K562 (cell line): ENCODE results near the gene KDM4C. TPM values are rescaled to one million over a fixed set of nuclear protein-coding genes. Genes with fewer than 3 reads are reported as not detected.

Source experiments
- ARID2 ChIP-seq: fragments of 450-650 bp; IDR thresholded peaks from 2 replicates; pipeline ENCODE4 v1.6.1; 2017; ENCODE audit warnings: antibody characterized with exemption, mild to moderate bottlenecking
- BMI1 ChIP-seq: fragments of 150-350 bp; IDR thresholded peaks from 2 replicates; pipeline ENCODE4 v1.6.1; 2014; ENCODE audit warnings: low read length
- ETS1 ChIP-seq: conservative IDR thresholded peaks from 2 replicates; pipeline ENCODE4 v1.6.1; 2011; ENCODE audit warnings: low read depth, mild to moderate bottlenecking, low read length; ENCODE audit not compliant: control insufficient read depth
- FOSL1 ChIP-seq: fragments of 200-800 bp; sonication (Bioruptor generic); conservative IDR thresholded peaks from 2 replicates; pipeline ENCODE4 v1.6.1; 2016; ENCODE audit warnings: missing genetic modification characterization, missing compliant biosample characterization
- HNRNPLL ChIP-seq: fragments of 200-400 bp; formaldehyde crosslinking; IDR thresholded peaks from 2 replicates; pipeline ENCODE4 v1.6.1; 2017; ENCODE audit warnings: low read length, low read depth, mild to moderate bottlenecking; ENCODE audit not compliant: poor library complexity, severe bottlenecking
- HOMEZ ChIP-seq: fragments of 250-450 bp; sonication (Bioruptor Pico); IDR thresholded peaks from 2 replicates; pipeline ENCODE4 v1.4.0; 2020; ENCODE audit warnings: mild to moderate bottlenecking, moderate library complexity
- KLF1 ChIP-seq: fragments of 450-650 bp; IDR thresholded peaks from 2 replicates; pipeline ENCODE4 v1.6.1; 2016; ENCODE audit warnings: missing genetic modification characterization, missing compliant biosample characterization
- KLF10 ChIP-seq: fragments of 250-450 bp; sonication (Bioruptor Pico); IDR thresholded peaks from 2 replicates; pipeline ENCODE4 v1.6.1; 2021; ENCODE audit warnings: matching md5 sums
- LEF1 ChIP-seq: fragments of 450-650 bp; IDR thresholded peaks from 2 replicates; pipeline ENCODE4 v1.6.1; 2016; ENCODE audit warnings: mild to moderate bottlenecking
- MECOM ChIP-seq: fragments of 250-450 bp; sonication (Bioruptor Pico); IDR thresholded peaks from 2 replicates; pipeline ENCODE4 v1.8.0; 2022; ENCODE audit warnings: inconsistent platforms
- MLX ChIP-seq, 2 experiments: fragments of 450-650 bp in 1 of 2; sonication (generic) in 1 of 2; formaldehyde crosslinking; conservative IDR thresholded peaks; 2 replicates each; pipeline versions ENCODE4 v1.4.0 to v1.8.1; 2020 to 2022; ENCODE audit warnings: mild to moderate bottlenecking in 1 of 2, missing genetic modification reagents in 1 of 2
- POLR2AphosphoS5 ChIP-seq: IDR thresholded peaks from 2 replicates; pipeline ENCODE4 v1.6.1; 2011; ENCODE audit warnings: mild to moderate bottlenecking, low read depth, low read length, moderate library complexity; ENCODE audit not compliant: control insufficient read depth, insufficient read depth
- RNF219 ChIP-seq: fragments of 250-450 bp; sonication (Bioruptor Pico); IDR thresholded peaks from 2 replicates; pipeline ENCODE4 v1.5.0; 2022; ENCODE audit warnings: mild to moderate bottlenecking
- SETDB1 ChIP-seq: IDR thresholded peaks from one replicate; pipeline ENCODE4 v1.6.1; 2012; ENCODE audit warnings: low read length, control low read depth, inconsistent platforms
- SLC30A9 ChIP-seq: fragments of 250-450 bp; sonication (Bioruptor Pico); IDR thresholded peaks from 2 replicates; pipeline ENCODE4 v1.8.0; 2022; ENCODE audit warnings: mild to moderate bottlenecking, moderate library complexity
- SNAPC5 ChIP-seq: fragments of 250-450 bp; sonication (Bioruptor Pico); IDR thresholded peaks from 2 replicates; pipeline ENCODE4 v1.8.0; 2021; ENCODE audit warnings: moderate library complexity, mild to moderate bottlenecking, inconsistent platforms
- XRCC3 ChIP-seq: fragments of 450-650 bp; IDR thresholded peaks from 2 replicates; pipeline ENCODE4 v1.6.1; 2017; ENCODE audit warnings: mild to moderate bottlenecking, moderate library complexity
- ZFP36 ChIP-seq: fragments of 150-350 bp; IDR thresholded peaks from 2 replicates; pipeline ENCODE4 v1.6.1; 2018; ENCODE audit warnings: low read length, low read depth; ENCODE audit not compliant: partially characterized antibody
- ZNF3 ChIP-seq: fragments of 250-450 bp; sonication (Bioruptor Pico); IDR thresholded peaks from 2 replicates; pipeline ENCODE4 v1.5.0; 2021; ENCODE audit warnings: mild to moderate bottlenecking, moderate library complexity
- ZNF584 ChIP-seq: fragments of 200-800 bp; sonication (Bioruptor generic); IDR thresholded peaks from 2 replicates; pipeline ENCODE4 v1.6.1; 2016; ENCODE audit warnings: low read depth, mild to moderate bottlenecking, missing genetic modification characterization, missing compliant biosample characterization
- ZNF644 ChIP-seq: fragments of 200-800 bp; sonication (Bioruptor generic); IDR thresholded peaks from 2 replicates; pipeline ENCODE4 v1.6.1; 2016; ENCODE audit warnings: low read depth, missing genetic modification characterization, missing compliant biosample characterization
- ZNF695 ChIP-seq: fragments of 450-650 bp; formaldehyde crosslinking; IDR thresholded peaks from 2 replicates; pipeline ENCODE4 v1.4.0; 2020; ENCODE audit warnings: mild to moderate bottlenecking, moderate library complexity
- ZNF717 ChIP-seq: fragments of 250-450 bp; sonication (Bioruptor Pico); IDR thresholded peaks from 2 replicates; pipeline ENCODE4 v1.5.0; 2021
- ZNF778 ChIP-seq: fragments of 450-650 bp; formaldehyde crosslinking; IDR thresholded peaks from 2 replicates; pipeline ENCODE4 v1.4.0; 2020; ENCODE audit warnings: mild to moderate bottlenecking, moderate library complexity
- ZZZ3 ChIP-seq: fragments of 450-650 bp; IDR thresholded peaks from 2 replicates; pipeline ENCODE4 v1.6.1; 2016; ENCODE audit warnings: antibody characterized with exemption, mild to moderate bottlenecking, moderate library complexity
- polyA plus RNA-seq, 8 experiments: library from polyadenylated mRNA; depleted of rRNA in 4 of 8; stranded (reverse) in 5 of 8; unstranded in 3 of 8; fragments of >200 nt; fragmentation: Nextera tagmentation in 2 of 8; fragmentation: Illumina TruSeq in 1 of 8; extraction: Ambion mirVana in 2 of 8; extraction: Trizol in 1 of 8; gene quantifications; 2 replicates each; pipeline versions ENCODE4 v1.2.1 to v1.2.3, GENCODE V29; 2011 to 2014; ENCODE audit warnings: inconsistent platforms in 1 of 8, missing spikeins in 1 of 8
- total RNA-seq, 7 experiments: library from RNA; depleted of rRNA in 6 of 7; stranded (reverse); fragments of >200 nt in 6 of 7; fragmentation: Illumina TruSeq in 2 of 7; extraction: Trizol in 2 of 7; gene quantifications; 2 replicates each; pipeline versions ENCODE4 v1.2.1 to v1.2.3, GENCODE V29; 2011 to 2021; ENCODE audit warnings: low replicate concordance in 1 of 7

The KDM4C gene
- total and polyA plus RNA-seq, 9 of the 15 experiments (the other 6 are each of a cell fraction or from before 2014, with no cell fraction given): 5.4 to 17.0 (median 12.6) TPM

- no peak for TF ChIP-seq ARID2
- no peak for TF ChIP-seq ZNF778 (CRISPR knock-in tag)
- no peak for TF ChIP-seq ZNF3 (CRISPR knock-in tag)
- TF ChIP-seq XRCC3: no peak
- TF ChIP-seq ZNF695 (CRISPR knock-in tag): no peak
- no peak for TF ChIP-seq KLF10 (CRISPR knock-in tag)
- TF ChIP-seq SNAPC5 (CRISPR knock-in tag): no peak
- no peak for TF ChIP-seq ZNF717 (CRISPR knock-in tag)
- TF ChIP-seq POLR2AphosphoS5: peak; percentile 62; the same call in 1 of the 2 replicates
- peak; percentile 56; the same call in 1 of the 2 replicates for TF ChIP-seq LEF1
- TF ChIP-seq HOMEZ: no peak
- TF ChIP-seq MECOM (CRISPR knock-in tag): no peak
- no peak for TF ChIP-seq ZZZ3
- no peak for TF ChIP-seq ZNF584 (CRISPR knock-in tag)
- no peak for TF ChIP-seq ETS1
- no peak for TF ChIP-seq KLF1 (tag)
- TF ChIP-seq FOSL1 (tag): peak; percentile 93
- no peak for TF ChIP-seq ZNF644 (tag)
- no peak for TF ChIP-seq BMI1
- TF ChIP-seq HNRNPLL: no peak
- TF ChIP-seq MLX (CRISPR knock-in tag; conservative IDR thresholded peaks at IDR 0.05): no peak
- no peak for TF ChIP-seq SLC30A9 (CRISPR knock-in tag)
- no peak for TF ChIP-seq ZFP36
- TF ChIP-seq RNF219 (CRISPR knock-in tag): no peak
- no peak for TF ChIP-seq SETDB1
These were observed 174.1 kb downstream of the KDM4C start (continued) for GRCh38 chr9:6931913-6932312.
